Calu3 (cell line): ENCODE results near the gene TUBAL3. TPM values are rescaled to one million over a fixed set of nuclear protein-coding genes. Genes with fewer than 3 reads are reported as not detected.

Source experiments
- BruUV-seq: library from RNA; stranded (reverse); fragments of 400-500 nt; replicated peaks from 2 replicates; lab custom pipeline; 2021; lab: Mats Ljungman, UMichigan
- CTCF ChIA-PET: fragments of 300-600 bp; sonication (Branson Sonifier 250); formaldehyde crosslinking; loops from one replicate; lab custom pipeline; 2022; ENCODE audit warnings: antibody characterized with exemption; lab: Charles Lee
- DNase-seq: peaks from one replicate; pipeline ENCODE4 v3.0.0; 2022
- H3K27ac Mint-ChIP-seq: one replicate; pipeline ENCODE4 v1.8.0; 2022; ENCODE audit warnings: mixed read lengths; ENCODE audit not compliant: unreplicated experiment
- H3K27me3 Mint-ChIP-seq: one replicate; pipeline ENCODE4 v1.8.0; 2022; ENCODE audit warnings: mixed read lengths; ENCODE audit not compliant: unreplicated experiment
- H3K36me3 Mint-ChIP-seq: one replicate; pipeline ENCODE4 v1.8.0; 2022; ENCODE audit warnings: mild to moderate bottlenecking, moderate library complexity, mixed read lengths; ENCODE audit not compliant: insufficient read depth, unreplicated experiment
- H3K4me1 Mint-ChIP-seq: one replicate; pipeline ENCODE4 v1.8.0; 2022; ENCODE audit warnings: mild to moderate bottlenecking, low read depth, mixed read lengths; ENCODE audit not compliant: unreplicated experiment
- H3K4me3 Mint-ChIP-seq: one replicate; pipeline ENCODE4 v1.8.0; 2022; ENCODE audit warnings: mild to moderate bottlenecking, low read depth, moderate library complexity, mixed read lengths; ENCODE audit not compliant: unreplicated experiment
- H3K9me3 Mint-ChIP-seq: one replicate; pipeline ENCODE4 v1.8.0; 2022; ENCODE audit warnings: low read depth, mixed read lengths; ENCODE audit not compliant: unreplicated experiment
- intact Hi-C: fragments of 100-400 bp; cut with micrococcal nuclease; formaldehyde crosslinking; loops from one replicate; pipeline ENCODE4 v1.10.0; 2022; ENCODE audit not compliant: unreplicated experiment
- total RNA-seq: library from RNA; stranded (reverse); gene quantifications from 2 replicates; pipeline ENCODE4 v1.2.3, GENCODE V29; 2022
- TF ChIP-seq, protein P1 (sequence below): fragments of 200-600 bp; IDR thresholded peaks from one replicate; pipeline ENCODE4 v1.8.0; 2022; ENCODE audit warnings: antibody characterized with exemption; ENCODE audit not compliant: unreplicated experiment

The TUBAL3 gene
- total RNA-seq, 1 experiment from 2014 or later = not detected

DNA sequence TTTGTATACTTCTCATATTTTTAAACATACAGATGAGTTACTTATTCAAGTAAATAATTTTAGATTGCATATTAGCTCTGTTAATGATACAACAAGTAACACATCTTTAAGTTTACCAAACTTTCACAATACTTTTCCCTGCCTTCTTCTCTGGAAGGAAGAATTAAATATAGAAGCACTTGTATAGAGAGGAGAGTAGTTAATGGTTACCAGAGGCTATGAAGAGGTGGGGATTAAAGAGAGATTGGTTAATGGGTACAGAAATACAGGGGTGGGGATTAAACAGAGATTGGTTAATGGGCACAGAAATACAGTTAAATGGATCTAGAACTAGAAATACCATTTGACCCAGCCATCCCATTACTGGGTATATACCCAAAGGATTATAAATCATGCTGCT is 59.9 kb downstream of the TUBAL3 start:
- no TSS peak for BruUV-seq
- Mint-ChIP-seq H3K4me3 (no peak overlapping the region), H3K27me3 (no peaks in the 10 kb centered on the region), H3K36me3 (peaks cover 6% of the 10 kb centered on the region), H3K4me1 (peaks cover 14% of the 10 kb centered on the region), H3K9me3 (peaks cover 3% of the 10 kb centered on the region), H3K27ac (peak overlapping the region; percentile 60)
- CTCF ChIA-PET = no interaction called here
- intact Hi-C loops = no loop called here
- DNase-seq = no peak
- TF ChIP-seq, protein P1, sequence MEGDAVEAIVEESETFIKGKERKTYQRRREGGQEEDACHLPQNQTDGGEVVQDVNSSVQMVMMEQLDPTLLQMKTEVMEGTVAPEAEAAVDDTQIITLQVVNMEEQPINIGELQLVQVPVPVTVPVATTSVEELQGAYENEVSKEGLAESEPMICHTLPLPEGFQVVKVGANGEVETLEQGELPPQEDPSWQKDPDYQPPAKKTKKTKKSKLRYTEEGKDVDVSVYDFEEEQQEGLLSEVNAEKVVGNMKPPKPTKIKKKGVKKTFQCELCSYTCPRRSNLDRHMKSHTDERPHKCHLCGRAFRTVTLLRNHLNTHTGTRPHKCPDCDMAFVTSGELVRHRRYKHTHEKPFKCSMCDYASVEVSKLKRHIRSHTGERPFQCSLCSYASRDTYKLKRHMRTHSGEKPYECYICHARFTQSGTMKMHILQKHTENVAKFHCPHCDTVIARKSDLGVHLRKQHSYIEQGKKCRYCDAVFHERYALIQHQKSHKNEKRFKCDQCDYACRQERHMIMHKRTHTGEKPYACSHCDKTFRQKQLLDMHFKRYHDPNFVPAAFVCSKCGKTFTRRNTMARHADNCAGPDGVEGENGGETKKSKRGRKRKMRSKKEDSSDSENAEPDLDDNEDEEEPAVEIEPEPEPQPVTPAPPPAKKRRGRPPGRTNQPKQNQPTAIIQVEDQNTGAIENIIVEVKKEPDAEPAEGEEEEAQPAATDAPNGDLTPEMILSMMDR = no peak

DNA sequence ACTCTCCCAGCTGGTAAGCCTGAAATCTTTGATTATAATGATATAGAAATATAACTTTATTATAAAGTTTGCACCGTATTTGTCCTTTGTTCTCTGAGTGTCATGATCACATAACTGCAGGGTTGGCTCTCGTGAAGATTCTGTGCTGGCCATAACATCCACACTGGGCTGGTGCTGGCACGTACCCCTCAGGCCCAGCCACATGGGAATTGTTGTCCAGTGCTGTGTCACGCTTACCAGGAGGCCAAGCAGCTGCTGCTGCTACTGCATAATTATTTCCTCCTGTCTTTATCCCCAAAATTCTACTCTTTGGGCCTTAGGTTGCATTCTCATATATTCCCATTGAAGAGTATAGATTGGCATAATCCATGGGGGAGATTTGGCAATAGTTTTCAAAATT is 60.6 kb downstream of the TUBAL3 start:
- H3K4me1 Mint-ChIP-seq = peaks cover 14% of the 10 kb centered on the region
- intact Hi-C loops = no loop called here
- no peak for DNase-seq
- H3K4me3 Mint-ChIP-seq = no peak overlapping the region
- CTCF ChIA-PET = no interaction called here
- H3K36me3 Mint-ChIP-seq = peaks cover 6% of the 10 kb centered on the region
- TF ChIP-seq, protein P1 = no peak
- peaks cover 3% of the 10 kb centered on the region for H3K9me3 Mint-ChIP-seq
- H3K27ac Mint-ChIP-seq = no peak overlapping the region
- no TSS peak for BruUV-seq
- H3K27me3 Mint-ChIP-seq = no peaks in the 10 kb centered on the region

DNA sequence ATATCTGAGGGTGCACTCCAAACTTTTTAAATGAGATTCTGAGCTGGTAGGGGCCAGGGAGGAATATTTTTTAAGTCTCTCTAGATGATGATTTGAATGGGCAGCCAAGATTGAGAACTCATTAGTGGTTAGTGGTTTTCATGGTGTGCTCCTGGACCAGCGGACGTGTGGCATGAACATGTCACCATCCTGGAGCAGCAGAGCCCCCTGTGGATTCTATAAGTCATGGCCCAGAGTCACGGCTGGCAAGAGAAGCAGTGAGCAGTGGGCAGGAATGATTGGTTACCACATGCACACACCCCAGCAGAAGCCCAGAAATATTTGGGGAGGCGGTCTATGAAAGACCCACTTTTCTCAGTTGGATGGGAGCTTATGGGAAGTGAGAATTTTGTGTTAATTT is 61.1 kb downstream of the TUBAL3 start:
- no TSS peak for BruUV-seq
- Mint-ChIP-seq H3K4me1 (peaks cover 14% of the 10 kb centered on the region), H3K36me3 (peaks cover 6% of the 10 kb centered on the region), H3K27ac (no peak overlapping the region), H3K27me3 (peaks cover 3% of the 10 kb centered on the region), H3K4me3 (no peak overlapping the region), H3K9me3 (peaks cover 3% of the 10 kb centered on the region)
- TF ChIP-seq, protein P1 = no peak
- DNase-seq = no peak
- CTCF ChIA-PET = no interaction called here
- intact Hi-C loops = no loop called here

Other genes with a start within 250 kb of the TUBAL3 start
- not detected in 2 replicates for gene AKR1C8, start 219.7 kb downstream of the TUBAL3 start, total RNA-seq
- 0.40 and 0.76 TPM in 2 replicates for gene AKR1C4, start 208.0 kb downstream of the TUBAL3 start, total RNA-seq
- not detected in 2 replicates for gene UCN3, start 39.9 kb downstream of the TUBAL3 start, total RNA-seq
- 147 and 154 TPM in 2 replicates for gene NET1, start 7.7 kb upstream of the TUBAL3 start, total RNA-seq
- not detected in 2 replicates for gene CALML5, start 94.7 kb upstream of the TUBAL3 start, total RNA-seq
- gene CALML3, start 120.1 kb upstream of the TUBAL3 start, total RNA-seq = not detected in 2 replicates